Activated T-cell treated with anti-CD3 and anti-CD28 coated beads for 1 hour (primary cell): ENCODE results near the gene UBASH3B.

Experiments used
- DNase-seq: peaks from one replicate; pipeline ENCODE4 v3.0.0-alpha.2; 2020; ENCODE audit warnings: low read depth

The UBASH3B gene

DNA sequence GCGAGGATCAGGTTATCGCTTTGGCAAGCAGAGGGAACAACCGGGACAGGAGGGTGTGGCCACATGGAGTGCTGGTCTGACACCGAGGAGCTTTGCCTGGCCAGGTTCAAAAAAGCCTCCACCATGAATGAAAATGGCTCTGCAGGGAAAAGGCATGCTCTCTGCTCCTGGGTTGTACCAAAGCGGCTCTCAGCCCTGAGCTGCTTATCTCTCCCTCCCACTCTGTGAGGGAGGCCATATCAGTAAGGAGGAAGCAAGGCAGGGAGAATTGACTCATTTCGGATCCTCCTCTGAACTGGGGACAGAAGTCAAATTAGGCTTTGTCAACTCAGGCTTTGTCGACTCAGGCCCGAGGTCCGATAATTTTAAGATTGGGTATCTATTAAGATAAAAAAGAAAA is 99.9 kb downstream of the UBASH3B start:
- no peak for DNase-seq

DNA sequence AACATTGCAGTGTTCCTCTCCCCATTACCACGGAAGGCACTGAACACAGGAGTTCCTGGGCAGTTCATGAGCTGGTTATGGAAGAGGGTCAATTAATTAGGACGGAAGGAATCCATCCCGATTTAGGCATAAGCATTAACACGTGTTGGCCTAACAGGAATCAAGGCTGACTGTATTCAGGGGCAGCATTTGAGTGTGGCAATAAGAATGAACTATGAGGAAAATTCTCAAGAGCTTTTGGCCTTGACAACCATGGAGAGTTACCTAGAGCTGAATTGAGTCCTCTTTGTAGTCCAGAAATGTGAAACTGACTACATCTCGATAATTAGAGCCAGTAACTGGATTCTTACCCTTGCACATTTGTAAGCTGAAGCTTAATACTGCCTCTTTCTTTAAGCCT is 100.4 kb downstream of the UBASH3B start:
- DNase-seq, result no peak

DNA sequence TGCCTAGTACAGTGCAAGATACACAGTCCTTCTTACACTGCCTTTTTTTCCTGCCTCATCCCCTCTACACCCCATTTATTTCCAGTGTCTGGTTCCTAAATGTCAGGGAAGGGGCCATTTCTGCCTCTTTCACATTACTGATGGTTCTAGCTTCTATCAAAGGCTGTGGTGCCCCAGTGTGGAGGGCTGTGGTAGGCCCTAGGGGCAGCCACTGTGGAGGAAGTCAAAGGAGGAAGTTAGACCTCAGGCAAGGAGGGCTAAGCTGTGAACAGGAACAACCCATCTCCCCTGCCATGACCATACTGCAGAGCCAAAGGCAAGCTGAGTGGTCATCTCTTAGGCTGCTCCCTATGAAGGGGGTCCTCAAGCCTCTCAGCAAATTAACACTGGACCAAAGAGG is 100.9 kb downstream of the UBASH3B start:
- no peak for DNase-seq

DNA sequence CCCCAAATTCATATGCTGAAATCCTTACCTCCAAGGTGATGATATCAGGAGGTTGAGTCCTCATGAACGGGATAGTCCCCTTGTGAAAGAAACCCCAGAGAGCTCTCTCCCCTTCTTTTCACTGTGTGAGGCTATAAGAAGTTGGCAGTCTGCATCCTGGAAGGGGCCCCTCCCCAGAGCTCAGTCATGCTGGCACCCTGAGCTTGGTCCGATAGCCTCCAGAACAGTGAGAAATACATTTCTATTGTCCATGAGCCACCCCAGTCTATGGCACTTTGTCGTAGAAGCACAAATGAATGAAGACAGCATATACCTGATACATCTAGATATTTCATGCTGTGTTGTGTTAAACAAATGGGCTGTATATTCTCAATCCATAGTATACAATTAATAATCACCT is 101.7 kb downstream of the UBASH3B start:
- no peak for DNase-seq

GRCh38 chr11:122758339-122758738 is 102.8 kb downstream of the UBASH3B start:
- DNase-seq, result no peak

GRCh38 chr11:122758974-122759373 is 103.5 kb downstream of the UBASH3B start:
- DNase-seq, result no peak

GRCh38 chr11:122763108-122763507 is 107.6 kb downstream of the UBASH3B start:
- DNase-seq, result no peak

GRCh38 chr11:122764371-122765090 is 109.0 kb downstream of the UBASH3B start:
- no peak for DNase-seq

DNA sequence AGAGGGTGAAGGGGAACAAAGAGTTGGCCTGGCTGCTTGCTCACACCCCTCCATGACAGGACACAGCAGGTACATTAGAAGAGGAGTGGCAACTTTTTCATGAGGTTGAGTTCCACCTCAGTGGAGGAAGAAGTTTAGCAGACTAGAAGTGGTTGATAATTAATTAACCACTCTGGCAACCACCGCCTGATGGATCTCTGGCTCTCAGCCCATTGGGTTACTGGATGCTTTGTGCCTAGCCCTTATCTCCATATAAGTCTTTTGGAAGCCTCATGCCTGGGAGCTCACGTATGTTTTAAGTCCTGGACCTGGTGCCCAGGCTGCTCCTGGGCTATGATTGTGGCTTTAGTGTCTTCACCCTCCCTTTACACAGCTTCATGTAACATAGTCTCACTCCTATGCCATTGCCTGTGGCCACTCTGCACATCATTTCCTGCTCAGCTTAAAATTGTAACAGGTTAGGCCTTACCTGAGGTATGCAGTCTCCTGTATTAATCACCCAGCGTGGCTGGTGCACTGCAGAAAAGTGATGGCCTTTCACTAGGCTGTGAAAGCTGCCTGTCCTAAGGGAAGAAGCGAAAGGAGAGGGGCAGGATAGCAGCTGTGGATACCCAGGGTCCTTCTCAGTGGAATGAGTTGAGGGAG is 110.1 kb downstream of the UBASH3B start:
- no peak for DNase-seq

DNA sequence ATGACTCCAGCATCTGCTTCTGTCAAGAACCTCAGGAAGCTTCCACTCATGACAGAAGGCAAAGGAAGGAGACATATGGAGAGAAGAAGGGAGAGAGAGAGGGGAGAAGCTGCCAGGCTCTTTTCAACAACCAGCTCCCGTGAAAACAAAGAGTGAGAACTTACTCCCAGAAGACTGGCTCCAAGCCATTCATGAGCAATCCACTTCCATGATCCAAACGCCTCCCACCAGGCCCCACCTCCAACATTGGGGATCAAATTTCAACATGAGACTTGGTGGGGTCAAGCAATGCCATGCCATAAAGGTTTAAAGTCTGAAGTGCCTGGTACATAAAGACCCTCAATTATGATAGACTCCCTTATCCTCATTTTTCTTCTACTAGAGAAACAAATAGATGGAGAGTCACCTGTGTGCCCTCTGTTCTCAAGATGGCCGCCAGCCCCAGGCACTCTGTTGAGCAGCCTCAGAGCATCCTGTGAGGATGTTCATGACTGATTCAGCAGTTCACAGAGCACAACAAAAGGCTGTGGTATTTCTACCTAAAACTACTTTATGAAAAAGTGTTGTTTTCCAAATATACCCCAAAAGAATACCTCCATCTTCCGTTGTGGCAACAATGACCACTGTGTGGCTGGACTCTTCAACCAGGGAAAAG is 113.7 kb downstream of the UBASH3B start:
- no peak for DNase-seq

GRCh38 chr11:122772945-122773344 is 117.4 kb downstream of the UBASH3B start:
- DNase-seq, result no peak

DNA sequence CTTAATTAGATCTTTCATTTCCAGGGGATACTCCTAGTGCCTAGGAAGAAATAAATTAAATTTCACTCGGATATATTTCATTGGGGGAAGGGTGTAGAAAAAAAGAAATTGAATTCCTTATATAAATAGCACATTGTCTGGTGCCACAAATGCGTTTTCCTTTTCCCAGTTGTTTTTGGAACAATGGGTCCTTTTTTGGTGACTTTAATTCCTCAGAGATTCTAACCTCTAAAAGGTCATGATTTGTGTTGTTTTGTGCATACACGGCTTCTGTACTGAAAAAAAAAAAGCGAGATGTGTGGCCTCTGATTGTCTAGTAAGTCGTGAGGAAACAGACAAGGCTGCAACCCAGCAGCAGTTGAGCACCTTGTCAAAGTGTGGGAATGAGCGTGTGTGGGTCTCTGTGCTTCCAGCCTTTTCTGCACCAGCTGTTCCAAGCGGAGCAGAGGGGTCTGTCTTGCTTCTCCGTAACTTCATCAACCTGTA is 118.3 kb downstream of the UBASH3B start:
- DNase-seq, result no peak

DNA sequence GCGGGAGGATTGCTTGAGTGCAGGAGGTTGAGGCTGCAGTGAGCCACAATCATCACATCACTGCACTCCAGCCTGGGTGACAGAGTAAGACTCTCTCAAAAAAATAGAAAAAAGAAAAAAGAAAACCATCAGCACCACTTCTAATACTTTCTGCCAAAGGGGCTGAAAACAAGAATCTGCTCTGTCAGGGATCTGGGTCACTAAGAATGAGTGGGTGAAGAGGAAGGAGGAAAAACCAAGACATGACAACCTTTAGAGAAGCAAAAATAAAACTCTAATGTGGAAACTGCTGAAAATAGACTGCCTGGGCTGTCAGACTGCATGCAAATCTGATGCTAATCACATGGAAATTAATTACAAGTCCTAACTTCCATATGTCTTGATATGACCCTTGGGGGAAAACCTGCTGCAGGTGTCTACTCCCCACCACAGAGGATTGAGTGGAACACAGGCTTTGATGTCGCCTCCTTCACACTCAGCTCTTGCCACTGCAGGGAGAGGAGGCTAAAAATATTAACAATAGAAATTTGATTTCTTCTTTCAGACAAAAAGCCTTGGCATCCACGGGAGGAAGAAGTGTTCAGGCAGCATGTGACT is 120.3 kb downstream of the UBASH3B start:
- DNase-seq, result no peak

- DNase-seq, result no peak
Measured at GRCh38 chr11:122776546-122776945, 121.0 kb downstream of the UBASH3B start.

- no peak for DNase-seq
Measured at GRCh38 chr11:122777343-122777742, 121.8 kb downstream of the UBASH3B start.

DNA sequence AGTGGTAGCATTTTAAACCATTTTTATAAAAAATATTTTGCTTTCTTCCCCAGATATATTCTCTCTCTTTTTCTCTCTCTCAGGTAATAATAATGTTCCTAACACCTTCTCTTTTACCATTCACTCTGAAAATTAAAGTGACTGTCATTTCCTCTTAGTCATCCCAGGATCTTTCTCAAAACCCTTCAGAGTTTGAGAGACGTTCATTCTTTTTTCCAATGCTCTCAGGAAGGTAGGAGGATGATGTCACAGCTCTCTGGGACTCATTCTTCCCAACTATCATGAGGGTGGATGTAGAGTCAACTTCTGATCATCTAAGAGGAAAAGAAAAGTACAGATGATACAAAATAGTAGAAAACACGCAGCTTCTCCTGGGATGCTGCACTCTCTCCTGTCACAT is 122.6 kb downstream of the UBASH3B start:
- DNase-seq, result no peak

- DNase-seq, result no peak
Measured at GRCh38 chr11:122779047-122779629, 123.6 kb downstream of the UBASH3B start.

- DNase-seq, result no peak
Measured at GRCh38 chr11:122780296-122780949, 124.9 kb downstream of the UBASH3B start.

GRCh38 chr11:122781378-122782195 is 126.1 kb downstream of the UBASH3B start:
- peak; percentile 75 for DNase-seq

- DNase-seq, result no peak
Measured at GRCh38 chr11:122782222-122782621, 126.7 kb downstream of the UBASH3B start.
